GM19193 (cell line): Measurements from ENCODE around the gene GAB2.

Experiments
- POLR2A ChIP-seq: IDR thresholded peaks from 4 replicates; pipeline ENCODE4 v1.6.1; 2011; ENCODE audit not compliant: insufficient read depth, insufficient read length; ENCODE audit errors: extremely low read depth

GAB2 gene

GRCh38 chr11:78346799-78347198 lies 70.8 kb downstream of the GAB2 start:
- TF ChIP-seq POLR2A, result no peak

- no peak for TF ChIP-seq POLR2A
These were observed 72.2 kb downstream of the GAB2 start for GRCh38 chr11:78345450-78345849.

GRCh38 chr11:78344676-78345075 lies 72.9 kb downstream of the GAB2 start:
- TF ChIP-seq POLR2A, result no peak

- TF ChIP-seq POLR2A, result no peak
These were observed 73.5 kb downstream of the GAB2 start for GRCh38 chr11:78344094-78344493.

- TF ChIP-seq POLR2A, result no peak
These were observed 74.3 kb downstream of the GAB2 start for GRCh38 chr11:78343303-78343702.

- TF ChIP-seq POLR2A, result no peak
These were observed 75.8 kb downstream of the GAB2 start for GRCh38 chr11:78341841-78342240.

GRCh38 chr11:78340530-78340929 lies 77.1 kb downstream of the GAB2 start:
- no peak for TF ChIP-seq POLR2A

- no peak for TF ChIP-seq POLR2A
These were observed 77.7 kb downstream of the GAB2 start for GRCh38 chr11:78339945-78340344.

GRCh38 chr11:78339483-78339882 lies 78.1 kb downstream of the GAB2 start:
- no peak for TF ChIP-seq POLR2A

- no peak for TF ChIP-seq POLR2A
These were observed 78.9 kb downstream of the GAB2 start for GRCh38 chr11:78338702-78339101.

- no peak for TF ChIP-seq POLR2A
These were observed 79.5 kb downstream of the GAB2 start for GRCh38 chr11:78338138-78338537.

- TF ChIP-seq POLR2A, result no peak
These were observed 80.1 kb downstream of the GAB2 start for GRCh38 chr11:78337554-78337924.

- no peak for TF ChIP-seq POLR2A
These were observed 80.6 kb downstream of the GAB2 start for GRCh38 chr11:78336877-78337553.

GRCh38 chr11:78334109-78334508 lies 83.5 kb downstream of the GAB2 start:
- TF ChIP-seq POLR2A, result no peak

GRCh38 chr11:78332872-78333271 lies 84.7 kb downstream of the GAB2 start:
- TF ChIP-seq POLR2A, result no peak

GRCh38 chr11:78332174-78332866 lies 85.3 kb downstream of the GAB2 start:
- TF ChIP-seq POLR2A, result no peak

GRCh38 chr11:78331711-78332110 lies 85.9 kb downstream of the GAB2 start:
- TF ChIP-seq POLR2A, result no peak

GRCh38 chr11:78330361-78330760 lies 87.3 kb downstream of the GAB2 start:
- no peak for TF ChIP-seq POLR2A

GRCh38 chr11:78327945-78328344 lies 89.7 kb downstream of the GAB2 start:
- no peak for TF ChIP-seq POLR2A
